WI38 (cell line): ENCODE results near the gene RLBP1.
"Not testable (repeated sequence)": the region's sequence is repeated elsewhere in the genome, so short reads cannot be mapped to it uniquely, and the experiment has no call there.

Experiments
- H3K4me3 ChIP-seq: 2 replicates; pipeline ENCODE4 v1.5.1; 2011; ENCODE audit warnings: low read depth, mild to moderate bottlenecking, control low read depth, low read length
- CTCF ChIP-seq: IDR thresholded peaks from 2 replicates; pipeline ENCODE4 v1.5.1; 2012; ENCODE audit warnings: low read depth, mild to moderate bottlenecking, control low read depth, low read length

RLBP1 gene

GRCh38 chr15:89221543-89221942, at the start of gene RLBP1:
Gene RLBP1 (minus strand): TSS chr15:89221579. CDS start chr15:89218975, 2,604 bp downstream.
- no peak within 1 kb of the TSS for H3K4me3 ChIP-seq
- no peak for TF ChIP-seq CTCF

- H3K4me3 ChIP-seq: not testable (repeated sequence)
Measured at GRCh38 chr15:89250142-89250541, 28.8 kb upstream of the RLBP1 start.

- no peak for TF ChIP-seq CTCF
- H3K4me3 ChIP-seq: no peak overlapping the region
Measured at GRCh38 chr15:89248584-89248983, 27.2 kb upstream of the RLBP1 start.

GRCh38 chr15:89247446-89247845, 26.1 kb upstream of the RLBP1 start:
- H3K4me3 ChIP-seq: no peak overlapping the region

GRCh38 chr15:89244574-89244903, 23.2 kb upstream of the RLBP1 start:
- peak overlapping the region; percentile 83 for H3K4me3 ChIP-seq
- no peak for TF ChIP-seq CTCF

More at GRCh38 chr15:89247446-89247845, 26.1 kb upstream of the RLBP1 start:
- no peak for TF ChIP-seq CTCF

GRCh38 chr15:89243691-89244573, 22.6 kb upstream of the RLBP1 start, which contains the start of gene FANCI:
Gene FANCI (plus strand): TSS chr15:89243979. CDS start chr15:89247648, 3,669 bp downstream.
- H3K4me3 ChIP-seq: peak within 1 kb of the TSS; percentile 83
- TF ChIP-seq CTCF: peak; percentile 29

- peak overlapping the region; percentile 83 for H3K4me3 ChIP-seq
- TF ChIP-seq CTCF: no peak
Measured at GRCh38 chr15:89243046-89243690, 21.8 kb upstream of the RLBP1 start.

GRCh38 chr15:89239883-89240810, 18.8 kb upstream of the RLBP1 start:
- H3K4me3 ChIP-seq: not testable (repeated sequence)
